DND-41 (cell line): ENCODE data around the gene SLC44A3.

Experiments used
- EZH2 ChIP-seq: IDR thresholded peaks from 3 replicates; pipeline ENCODE4 v1.6.1; 2012; ENCODE audit warnings: borderline replicate concordance, low read depth, mild to moderate bottlenecking, moderate library complexity, low read length, inconsistent platforms; ENCODE audit not compliant: severe bottlenecking
- TF ChIP-seq, protein P1 (sequence below): IDR thresholded peaks from 2 replicates; pipeline ENCODE4 v1.5.1; 2012; ENCODE audit warnings: borderline replicate concordance, low read length, moderate library complexity, mild to moderate bottlenecking; ENCODE audit not compliant: poor library complexity, severe bottlenecking; ENCODE audit errors: extremely low read depth

- TF ChIP-seq, protein P1, sequence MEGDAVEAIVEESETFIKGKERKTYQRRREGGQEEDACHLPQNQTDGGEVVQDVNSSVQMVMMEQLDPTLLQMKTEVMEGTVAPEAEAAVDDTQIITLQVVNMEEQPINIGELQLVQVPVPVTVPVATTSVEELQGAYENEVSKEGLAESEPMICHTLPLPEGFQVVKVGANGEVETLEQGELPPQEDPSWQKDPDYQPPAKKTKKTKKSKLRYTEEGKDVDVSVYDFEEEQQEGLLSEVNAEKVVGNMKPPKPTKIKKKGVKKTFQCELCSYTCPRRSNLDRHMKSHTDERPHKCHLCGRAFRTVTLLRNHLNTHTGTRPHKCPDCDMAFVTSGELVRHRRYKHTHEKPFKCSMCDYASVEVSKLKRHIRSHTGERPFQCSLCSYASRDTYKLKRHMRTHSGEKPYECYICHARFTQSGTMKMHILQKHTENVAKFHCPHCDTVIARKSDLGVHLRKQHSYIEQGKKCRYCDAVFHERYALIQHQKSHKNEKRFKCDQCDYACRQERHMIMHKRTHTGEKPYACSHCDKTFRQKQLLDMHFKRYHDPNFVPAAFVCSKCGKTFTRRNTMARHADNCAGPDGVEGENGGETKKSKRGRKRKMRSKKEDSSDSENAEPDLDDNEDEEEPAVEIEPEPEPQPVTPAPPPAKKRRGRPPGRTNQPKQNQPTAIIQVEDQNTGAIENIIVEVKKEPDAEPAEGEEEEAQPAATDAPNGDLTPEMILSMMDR: no peak
- TF ChIP-seq EZH2: no peak
These were observed 120.6 kb downstream of the SLC44A3 start for GRCh38 chr1:94940738-94941137.
